ENCODE measurements around the gene SP7.

GRCh38 chr12:53383258-53383657 lies 47.1 kb upstream of the SP7 start:
- TF ChIP-seq EZH2 (IDR thresholded peaks at IDR 0.05) (no peak), POLR2AphosphoS5 (IDR thresholded peaks at IDR 0.05; ENCODE audit: borderline replicate concordance, low read depth, low read length) (no peak)

Data from SK-N-MC (cell line).